ENCODE data around the gene ACIN1.

Gene ACIN1

GRCh38 chr14:23033251-23033727 lies 61.6 kb downstream of the ACIN1 start:
- peak overlapping the region; percentile 93 for H3K4me3 ChIP-seq (ENCODE audit: low read depth, low read length)
- no peak for TF ChIP-seq CTCF (conservative IDR thresholded peaks at IDR 0.05; ENCODE audit: low read depth, low read length)
- no peak for DNase-seq (ENCODE audit: low read depth)

- no peak for DNase-seq (ENCODE audit: low read depth)
- TF ChIP-seq CTCF (conservative IDR thresholded peaks at IDR 0.05; ENCODE audit: low read depth, low read length), result no peak
- H3K4me3 ChIP-seq (ENCODE audit: low read depth, low read length), result no peak overlapping the region
Measured at GRCh38 chr14:23030936-23031335, 64.0 kb downstream of the ACIN1 start.

- no peak for DNase-seq (ENCODE audit: low read depth)
- no peak overlapping the region for H3K4me3 ChIP-seq (ENCODE audit: low read depth, low read length)
- no peak for TF ChIP-seq CTCF (conservative IDR thresholded peaks at IDR 0.05; ENCODE audit: low read depth, low read length)
Measured at GRCh38 chr14:23028799-23029198, 66.1 kb downstream of the ACIN1 start.

- H3K4me3 ChIP-seq (ENCODE audit: low read depth, low read length), result no peak overlapping the region
- no peak for TF ChIP-seq CTCF (conservative IDR thresholded peaks at IDR 0.05; ENCODE audit: low read depth, low read length)
- DNase-seq (ENCODE audit: low read depth), result no peak
Measured at GRCh38 chr14:23025151-23025814, 69.7 kb downstream of the ACIN1 start.

- no peak for TF ChIP-seq CTCF (conservative IDR thresholded peaks at IDR 0.05; ENCODE audit: low read depth, low read length)
- DNase-seq (ENCODE audit: low read depth), result no peak
- H3K4me3 ChIP-seq (ENCODE audit: low read depth, low read length), result no peak overlapping the region
Measured at GRCh38 chr14:23024612-23025075, 70.3 kb downstream of the ACIN1 start.

DNA sequence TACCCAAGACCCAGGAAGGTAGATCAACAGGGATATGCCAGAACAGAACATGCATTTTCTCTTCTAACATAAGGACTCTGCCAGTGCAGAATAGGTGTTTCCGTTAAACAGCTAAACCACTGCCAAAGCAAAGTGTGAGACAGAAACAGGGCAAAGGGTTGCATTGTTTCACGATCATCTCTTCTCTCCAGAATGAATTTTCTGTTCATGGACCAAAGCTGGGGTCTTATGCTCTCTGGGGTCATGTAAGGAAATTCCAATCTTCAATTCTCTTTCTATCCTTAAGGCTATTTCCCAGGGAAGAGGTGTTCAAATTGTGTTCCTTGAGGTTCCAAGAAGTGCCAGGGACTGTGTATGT lies 71.2 kb downstream of the ACIN1 start:
- no peak for DNase-seq (ENCODE audit: low read depth)
- TF ChIP-seq CTCF (conservative IDR thresholded peaks at IDR 0.05; ENCODE audit: low read depth, low read length), result no peak
- H3K4me3 ChIP-seq (ENCODE audit: low read depth, low read length), result no peak overlapping the region

All from choroid plexus epithelial cell (primary cell).